Iris pigment epithelial cell (primary cell): Measurements from ENCODE around the gene SLC37A2.
"Not testable (repeated sequence)": the region's sequence is repeated elsewhere in the genome, so short reads cannot be mapped to it uniquely, and the experiment has no call there.

Experiments
- DNase-seq: peaks from one replicate; pipeline ENCODE4 v3.0.0-alpha.2; 2011; ENCODE audit warnings: low read depth

The SLC37A2 gene

DNA sequence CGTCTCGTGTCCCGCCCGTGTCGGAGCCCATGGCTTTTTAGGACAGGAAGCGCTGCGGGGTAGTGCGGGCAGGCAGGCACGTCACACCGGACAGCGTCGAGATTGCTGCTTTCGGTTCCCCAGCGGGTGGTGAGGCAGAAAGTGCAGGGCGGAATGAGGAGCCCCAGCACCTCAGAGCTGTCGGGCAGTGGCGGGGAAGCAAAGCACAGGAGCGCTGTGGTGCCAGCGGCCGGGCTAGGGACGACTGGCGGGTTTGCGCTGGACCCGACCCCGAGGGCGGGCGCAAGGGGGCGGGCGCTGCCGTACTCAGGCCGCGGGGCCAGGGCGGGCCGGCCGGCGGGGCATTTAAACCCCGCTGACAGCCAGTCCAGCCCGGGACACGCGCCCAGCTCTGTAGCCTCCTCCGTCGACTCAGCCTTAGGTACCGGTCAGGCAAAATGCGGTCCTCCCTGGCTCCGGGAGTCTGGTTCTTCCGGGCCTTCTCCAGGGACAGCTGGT, at the start of gene SLC37A2:
Gene SLC37A2 (plus strand): TSS at position 375 of the 498 bp plus-strand sequence. CDS start 63 bp downstream, at position 438.
- peak; percentile 51 for DNase-seq

DNA sequence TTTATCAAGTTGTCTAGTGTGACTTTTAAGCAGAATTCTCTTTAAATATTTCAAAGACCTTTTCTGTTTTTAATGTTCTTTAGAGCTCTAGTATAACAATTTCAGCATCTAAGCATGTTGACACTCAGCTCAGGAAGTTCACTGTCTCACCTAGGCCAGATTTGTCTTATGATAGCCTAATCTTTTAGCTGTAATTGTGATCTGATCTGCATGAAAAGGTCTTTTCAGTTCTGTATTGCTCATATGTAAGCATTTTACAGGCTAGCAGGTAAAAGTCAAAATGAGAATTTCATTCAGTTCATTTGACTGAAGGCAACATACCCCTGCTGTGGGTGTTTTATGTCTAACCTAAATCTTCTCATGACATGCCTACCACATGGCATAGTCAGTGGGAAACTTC, 46.7 kb upstream of the SLC37A2 start:
- DNase-seq = no peak

DNA sequence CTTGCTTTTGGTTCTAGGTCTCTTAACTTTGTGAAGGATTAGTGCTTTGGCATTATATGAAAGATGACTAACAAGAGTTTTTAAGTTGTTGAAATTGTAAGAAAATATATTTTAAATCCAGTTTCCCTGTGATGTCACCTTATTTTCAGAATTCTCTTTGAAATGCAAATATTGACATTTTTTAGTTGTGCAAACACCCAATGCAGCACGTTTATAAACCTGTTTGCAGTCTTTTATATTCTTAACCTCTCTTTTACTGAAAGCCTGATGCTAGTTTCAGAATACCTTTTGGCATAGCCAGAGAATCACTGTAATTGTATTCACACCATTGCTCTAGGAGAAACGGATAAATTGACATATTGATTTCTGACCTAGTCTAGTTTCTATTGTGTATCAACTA, 42.8 kb upstream of the SLC37A2 start:
- no peak for DNase-seq

DNA sequence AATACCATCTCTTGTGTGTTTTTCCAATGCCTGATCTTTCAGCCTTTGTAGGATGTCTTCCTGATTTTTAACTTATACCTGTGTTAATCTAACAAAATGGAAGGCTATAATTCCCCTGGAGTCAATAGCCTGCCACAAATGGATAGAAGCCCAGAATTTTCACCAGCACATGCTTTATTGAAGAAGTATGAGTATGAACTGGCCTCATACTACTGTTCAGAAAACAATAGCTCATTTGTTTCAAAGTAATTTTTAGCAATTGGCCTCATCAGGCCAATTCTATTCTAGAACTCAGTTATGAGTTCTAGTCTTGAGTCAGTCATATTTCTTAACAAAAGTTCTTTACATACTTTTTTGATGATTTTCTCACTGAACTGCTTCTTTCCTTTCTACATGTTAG, 40.6 kb upstream of the SLC37A2 start:
- no peak for DNase-seq

DNA sequence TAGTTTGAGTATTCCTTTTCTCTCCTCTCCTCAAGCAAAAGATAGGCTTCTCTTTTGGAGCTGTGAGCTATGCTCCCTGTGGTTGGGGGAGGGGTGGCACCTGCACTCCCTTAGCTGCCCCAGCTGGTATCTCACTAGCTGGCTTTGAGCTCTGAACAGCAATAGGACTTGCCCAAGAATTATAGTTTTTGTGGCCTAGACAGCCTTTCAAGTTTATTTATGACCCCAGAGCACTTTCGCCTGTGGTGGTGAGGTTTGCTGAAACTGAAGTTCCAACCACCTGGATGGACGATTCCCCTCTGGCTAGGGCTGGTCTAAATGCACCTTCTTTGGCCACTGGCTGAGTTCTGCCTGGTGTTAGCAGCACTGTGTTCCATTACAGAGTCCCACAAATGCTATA, 37.1 kb upstream of the SLC37A2 start:
- DNase-seq = no peak

DNA sequence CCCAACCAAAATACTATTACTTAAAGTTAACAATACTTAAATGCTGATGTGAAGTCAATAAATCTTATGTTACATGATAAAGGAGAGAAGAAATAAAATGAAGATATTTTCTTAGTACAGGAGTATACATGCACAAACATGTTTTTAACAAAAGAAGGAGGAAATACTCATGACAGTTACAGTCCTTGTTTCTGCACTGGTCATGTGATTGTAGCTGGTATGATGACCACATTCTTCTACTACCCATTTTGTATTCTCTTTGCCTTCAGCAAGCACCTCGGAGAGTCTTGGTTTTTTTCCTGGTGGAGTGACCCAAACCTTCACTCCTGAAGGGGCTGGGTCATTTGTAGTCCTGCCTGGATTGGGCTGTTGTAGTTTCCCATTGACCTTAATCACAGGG, 33.7 kb upstream of the SLC37A2 start:
- DNase-seq = not testable (repeated sequence)

DNA sequence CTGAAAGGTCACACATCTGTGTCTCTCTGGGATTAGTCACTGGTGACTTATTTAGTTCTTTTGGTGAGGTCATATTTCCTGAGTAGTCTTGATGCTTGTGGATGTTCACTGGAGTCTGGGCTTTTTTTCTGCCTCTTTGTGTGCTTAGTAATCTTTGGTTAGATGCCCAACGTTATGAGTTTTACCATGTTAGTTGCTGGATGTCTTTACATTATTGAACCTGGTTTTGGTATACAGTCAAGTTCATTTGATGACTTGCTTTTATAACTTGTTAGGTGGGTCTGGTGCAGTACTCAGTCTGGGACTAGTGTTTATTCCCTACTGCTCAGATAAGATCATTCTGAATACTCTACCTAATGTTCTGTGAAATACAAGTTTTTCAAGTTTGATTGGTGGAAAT, 26.2 kb upstream of the SLC37A2 start:
- peak; percentile 89 for DNase-seq

DNA sequence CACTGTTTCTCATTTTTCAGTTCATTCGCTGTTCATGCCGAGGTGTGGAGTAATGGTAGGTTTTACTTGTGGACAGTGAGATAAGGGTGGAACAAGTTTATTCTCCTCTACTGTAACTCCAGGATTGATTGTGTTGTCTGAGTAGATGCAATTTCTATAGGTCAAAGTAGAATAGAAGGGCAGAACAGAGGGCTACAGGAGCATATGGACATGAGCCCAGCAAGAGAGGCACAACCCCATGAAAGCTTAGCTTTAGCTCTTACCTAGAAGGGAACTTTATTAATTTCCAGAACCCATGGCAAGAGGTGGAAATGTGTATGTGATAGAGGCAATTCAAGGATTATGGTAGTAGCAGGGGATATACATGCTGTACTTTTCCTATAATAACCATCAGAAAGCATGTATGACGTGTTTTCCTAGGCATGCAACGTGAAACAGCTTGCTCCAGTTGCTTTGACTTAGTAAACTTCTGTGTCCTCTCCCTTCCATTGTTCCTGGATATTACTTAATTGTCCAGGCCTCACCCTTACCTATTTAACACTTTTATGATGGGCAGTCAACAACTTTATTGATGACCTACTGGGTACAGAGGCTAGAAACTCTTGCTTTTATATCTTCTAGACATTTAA, 13.8 kb upstream of the SLC37A2 start:
- no peak for DNase-seq

DNA sequence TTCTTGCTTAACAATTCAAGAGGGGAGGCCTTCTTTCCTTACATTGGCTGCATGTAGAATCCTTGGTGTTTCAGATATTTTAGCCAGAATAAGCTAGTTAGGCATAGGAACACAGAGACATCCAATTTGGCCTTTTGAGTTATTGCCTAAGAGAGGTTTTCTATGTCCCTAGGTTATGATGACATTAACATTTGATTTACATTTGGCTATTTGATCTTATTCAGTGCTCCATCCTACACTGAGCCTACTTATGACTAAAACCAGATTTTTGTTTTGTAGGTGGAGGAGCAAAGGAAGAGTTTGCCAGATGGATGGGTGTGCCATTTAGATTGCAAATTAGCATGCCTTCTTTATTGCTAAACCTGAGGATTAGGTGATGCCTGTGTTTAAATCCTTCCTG, 11.1 kb upstream of the SLC37A2 start:
- no peak for DNase-seq

DNA sequence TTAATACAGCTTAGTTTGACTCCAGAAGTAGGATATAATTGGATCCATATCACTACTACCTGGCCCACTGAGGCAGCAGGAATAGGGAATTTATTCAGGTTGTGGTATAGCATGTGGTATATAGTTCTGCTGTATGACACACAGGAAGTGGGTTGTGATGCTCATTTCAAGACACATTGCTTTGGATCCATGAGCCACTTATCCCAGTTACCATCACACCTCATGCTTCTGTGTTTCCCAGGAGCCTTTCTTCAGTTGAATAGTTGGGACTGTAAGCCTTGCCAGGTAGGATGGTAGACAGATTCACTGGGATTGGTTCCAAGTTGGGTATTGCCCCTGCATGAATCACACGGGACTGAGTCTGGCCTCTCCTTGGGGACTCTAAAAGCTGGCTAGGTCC, 9.9 kb upstream of the SLC37A2 start:
- no peak for DNase-seq

DNA sequence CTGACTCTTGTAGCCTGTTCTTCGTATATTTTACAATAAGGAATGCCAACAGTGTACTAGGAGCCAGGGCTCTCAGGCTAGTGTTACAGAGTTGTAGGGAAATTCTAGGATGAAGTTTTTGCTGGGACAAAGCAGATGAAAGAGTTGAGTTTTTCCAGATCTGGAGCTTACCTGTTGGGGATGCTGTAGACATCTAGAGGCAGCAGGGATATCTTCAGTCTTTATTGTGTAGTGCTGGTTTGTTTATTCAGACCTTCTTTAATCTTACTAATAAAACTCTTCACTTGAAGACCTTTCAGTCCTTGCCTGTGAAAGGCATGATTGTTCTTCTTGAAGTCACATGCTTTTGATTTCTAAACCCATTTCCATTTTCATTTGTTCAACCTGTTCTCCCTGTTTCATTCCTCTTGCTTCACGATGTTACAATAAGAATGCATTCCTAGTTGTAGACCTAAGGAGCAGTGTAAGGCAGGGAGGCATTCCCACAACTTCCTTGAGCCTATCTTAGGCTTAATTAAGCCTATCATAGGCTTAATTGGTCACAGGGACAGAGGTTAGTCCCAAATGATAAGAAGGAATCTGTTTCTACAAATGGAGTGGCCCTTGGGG, 7.9 kb upstream of the SLC37A2 start:
- DNase-seq = no peak

DNA sequence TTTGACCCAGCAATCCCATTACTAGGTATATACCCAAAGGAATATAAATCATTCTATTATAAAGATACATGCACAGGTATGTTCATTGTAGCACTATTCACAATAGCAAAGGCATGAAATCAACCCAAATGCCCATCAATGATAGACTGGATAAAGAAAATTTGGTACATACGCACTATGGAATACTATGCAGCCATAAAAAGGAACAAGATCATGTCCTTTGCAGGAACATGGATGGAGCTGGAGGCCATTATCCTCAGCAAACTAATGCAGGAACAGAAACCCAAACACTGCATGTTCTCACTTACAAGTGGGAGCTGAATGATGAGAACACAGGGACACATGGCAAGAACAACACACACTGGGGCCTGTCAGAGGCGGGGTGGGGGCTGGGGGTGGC, 7.0 kb upstream of the SLC37A2 start:
- DNase-seq = not testable (repeated sequence)

DNA sequence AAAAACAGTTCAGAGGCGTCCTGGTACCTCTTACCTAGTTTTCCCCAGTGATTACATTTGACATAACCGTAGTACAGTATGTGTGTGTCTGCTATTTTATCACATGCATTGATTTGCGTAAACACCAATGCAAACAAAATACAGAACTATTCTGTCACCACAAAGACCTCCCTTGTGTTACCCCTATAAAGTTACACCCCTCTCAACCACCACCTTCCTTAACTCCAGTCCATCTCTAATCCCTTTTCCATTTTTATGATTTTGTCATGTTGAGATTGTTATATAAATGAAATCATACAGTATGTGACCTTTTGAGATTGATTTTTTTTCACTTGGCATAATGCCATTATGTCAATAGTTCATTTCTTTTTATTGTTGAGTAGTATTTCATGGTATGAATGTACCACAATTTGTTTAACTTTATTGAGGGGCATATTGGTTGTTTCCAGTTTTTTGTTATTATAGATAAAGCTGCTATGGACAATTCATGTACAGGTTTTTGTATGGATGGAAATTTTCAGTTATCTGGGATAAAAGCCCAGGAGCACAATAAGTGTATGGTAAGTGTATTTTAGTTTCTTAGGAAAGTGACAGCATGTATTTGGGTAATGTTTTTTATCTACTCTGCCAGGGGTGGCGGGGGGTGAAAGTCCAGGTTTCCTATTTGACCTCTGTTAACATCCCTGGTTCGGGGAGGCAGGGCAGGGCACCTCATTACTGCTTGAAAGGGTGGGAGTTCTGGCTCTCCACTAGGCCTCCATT, 6.0 kb upstream of the SLC37A2 start:
- DNase-seq = no peak

DNA sequence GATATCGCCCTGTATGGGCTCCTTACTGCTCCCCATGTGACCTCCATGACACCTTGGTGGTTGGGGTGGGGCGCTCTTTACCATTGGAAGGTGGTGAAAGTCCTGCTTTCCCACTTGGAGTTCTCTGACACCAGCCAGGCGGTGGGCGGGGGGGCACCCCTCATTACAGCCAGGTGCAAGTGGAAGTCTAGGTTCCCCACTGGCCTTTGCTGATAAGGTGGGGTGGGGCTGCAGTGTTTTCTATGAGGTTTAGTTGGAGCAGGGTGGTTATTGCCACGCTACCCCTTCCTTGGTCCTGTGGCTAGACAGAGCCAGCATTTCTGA, 5.5 kb upstream of the SLC37A2 start:
- DNase-seq = no peak

DNA sequence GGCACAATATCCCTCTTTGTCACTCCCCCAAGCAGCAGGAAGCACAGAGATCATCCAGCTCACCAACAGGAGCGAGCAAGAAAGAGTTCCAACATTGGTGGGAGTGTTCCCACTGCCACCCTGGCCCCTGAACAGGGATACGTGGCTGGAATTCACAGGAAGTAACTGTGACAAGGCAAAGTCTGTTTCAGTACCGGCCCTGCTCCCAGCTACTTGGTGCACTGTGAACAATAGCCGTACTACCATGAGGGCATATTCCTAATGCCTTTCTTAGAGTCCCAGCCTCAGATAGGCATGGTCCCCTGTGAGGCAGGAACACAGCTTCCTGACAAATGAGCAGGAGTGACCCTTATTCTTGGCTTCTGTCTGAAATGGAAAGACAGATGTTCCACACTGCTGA, 1.8 kb upstream of the SLC37A2 start:
- DNase-seq = no peak

DNA sequence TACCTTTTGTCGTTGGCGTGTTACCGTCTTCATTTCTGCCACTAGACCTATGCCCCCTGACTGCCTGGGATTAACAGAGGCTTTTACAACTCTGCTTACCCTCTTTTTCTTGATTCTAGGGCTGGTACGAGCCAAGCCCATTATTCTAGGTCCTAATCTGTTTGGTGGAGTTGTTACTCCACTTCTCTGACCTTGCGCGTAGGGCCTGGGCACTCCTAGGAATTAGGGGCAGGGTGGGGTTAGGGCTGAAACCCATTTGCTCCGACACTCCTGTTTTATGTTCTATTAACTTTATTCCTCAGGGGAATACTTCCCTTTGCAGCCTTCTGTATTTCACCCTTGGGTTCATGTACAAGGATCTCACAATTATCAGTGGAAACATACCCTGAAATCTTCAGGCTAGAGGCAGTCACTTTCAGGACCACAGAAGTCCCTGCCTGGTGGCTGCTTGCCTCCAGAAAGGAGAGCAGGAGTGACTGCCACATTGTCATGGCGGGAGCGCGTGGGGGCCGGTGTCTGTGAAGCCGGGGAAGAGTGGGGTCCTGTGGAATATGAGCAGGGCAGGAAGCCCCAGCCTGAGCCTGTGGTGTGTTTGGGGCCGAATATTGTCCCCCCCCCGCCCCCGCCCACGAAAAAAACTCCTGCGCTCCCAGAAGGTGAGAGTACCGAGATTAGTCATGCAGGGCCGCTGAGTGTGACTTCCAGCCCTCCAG, 731 bp upstream of the SLC37A2 start:
- no peak for DNase-seq

DNA sequence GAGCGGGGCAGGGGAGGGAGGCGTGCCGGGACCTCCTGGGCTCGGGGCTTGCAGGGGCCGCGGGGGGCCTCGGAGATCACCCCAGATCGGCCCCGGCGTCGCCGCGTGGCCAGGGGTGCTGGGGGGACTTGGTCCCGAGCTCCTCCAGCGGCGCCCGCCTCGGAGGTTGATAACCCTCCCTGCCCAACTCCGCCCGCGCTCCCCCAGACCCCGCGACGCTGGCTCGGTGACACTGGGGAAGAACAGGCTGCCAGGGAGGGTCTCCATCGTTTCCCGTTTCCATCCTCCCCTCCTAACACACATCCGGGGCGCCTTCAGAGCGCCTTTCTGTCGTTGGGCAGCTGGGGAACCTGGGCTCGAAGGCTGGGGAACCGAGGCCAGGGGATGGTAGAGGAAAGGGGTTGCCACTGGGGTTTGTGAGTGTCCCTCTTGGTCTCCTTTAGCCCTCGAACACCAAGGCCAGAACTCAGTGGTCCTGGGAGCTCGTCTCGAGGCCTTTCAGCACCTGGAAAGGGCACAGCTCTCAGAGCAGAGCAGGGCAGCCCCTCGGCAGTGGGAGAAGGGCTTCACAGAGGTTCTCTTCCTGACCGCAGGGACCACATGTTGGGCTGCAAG, 431 bp downstream of the SLC37A2 start:
- no peak for DNase-seq

DNA sequence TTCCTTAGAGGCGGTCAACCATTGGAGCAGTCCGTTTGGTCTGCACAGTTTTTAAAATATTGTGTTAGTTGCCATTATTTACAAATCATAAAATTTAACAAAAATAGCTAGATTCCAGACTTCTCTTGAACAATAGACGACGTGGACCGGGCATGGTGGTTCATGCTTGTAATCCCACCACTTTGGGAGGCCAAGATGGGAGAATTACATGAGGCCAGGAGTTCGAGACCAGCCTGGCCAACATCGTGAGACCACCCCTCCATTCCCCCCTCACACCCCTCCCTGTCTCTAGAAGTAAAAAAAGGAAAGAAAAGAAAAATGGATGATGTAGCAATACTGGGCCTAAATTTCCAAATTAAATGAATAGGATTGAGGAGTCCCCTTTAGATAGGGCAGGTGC, 965 bp downstream of the SLC37A2 start:
- no peak for DNase-seq

DNA sequence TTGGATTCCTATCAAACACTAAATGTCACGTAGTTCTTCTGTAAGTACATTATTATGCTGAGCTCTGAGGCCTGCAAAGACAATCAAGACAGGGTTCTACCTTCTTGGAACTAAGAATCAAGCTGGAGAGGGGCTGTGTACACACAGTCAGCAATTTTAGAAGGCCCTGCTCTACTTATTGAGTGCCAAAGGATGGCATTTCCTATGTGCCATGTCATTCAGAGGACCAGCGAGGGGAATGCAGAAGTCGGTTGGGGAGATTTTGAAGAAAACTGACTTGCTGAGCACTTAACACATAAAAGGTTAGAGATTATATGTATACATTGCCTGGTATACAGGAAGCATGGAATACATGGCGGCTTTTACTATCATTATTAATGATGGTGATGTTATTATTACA, 5.3 kb downstream of the SLC37A2 start:
- DNase-seq = no peak

DNA sequence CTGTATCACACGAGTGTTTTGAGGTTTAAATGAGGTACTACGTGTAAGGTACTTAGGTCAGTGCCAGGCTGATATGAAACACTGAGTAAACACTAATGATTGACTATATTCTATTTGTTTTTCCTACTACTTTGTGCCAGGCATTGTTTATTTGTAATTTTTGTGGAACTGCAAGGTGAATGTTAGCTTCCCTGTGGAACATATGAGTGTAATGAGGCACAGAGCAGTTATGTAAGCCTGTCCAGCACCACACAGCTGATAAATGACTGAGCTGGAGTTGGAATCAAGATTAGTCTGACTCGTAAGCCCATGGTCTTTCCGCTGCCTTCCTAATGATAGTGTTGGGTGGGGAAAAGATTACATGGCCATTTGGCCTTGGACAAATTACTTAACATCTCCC, 5.9 kb downstream of the SLC37A2 start:
- DNase-seq = peak; percentile 20

DNA sequence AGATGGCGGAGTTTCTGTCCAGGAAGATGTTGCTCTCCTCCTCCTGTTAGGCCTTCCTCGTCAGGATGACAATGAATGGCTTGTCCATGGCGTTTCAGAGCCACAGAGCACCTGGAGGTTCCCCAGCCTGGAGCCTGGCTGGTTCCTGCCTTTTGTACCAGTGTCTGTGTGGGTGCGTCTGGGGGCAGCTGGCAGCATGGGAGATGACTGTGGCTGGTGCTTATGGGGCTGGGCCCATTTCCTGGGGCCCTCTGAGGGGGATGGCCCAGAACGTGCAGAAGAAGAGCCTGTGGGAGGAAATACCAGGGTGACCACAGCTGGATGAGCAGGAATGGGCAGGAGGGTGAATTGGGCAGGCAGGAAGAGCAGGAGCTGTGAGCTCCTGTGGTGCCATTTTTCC, 6.7 kb downstream of the SLC37A2 start:
- DNase-seq = no peak

DNA sequence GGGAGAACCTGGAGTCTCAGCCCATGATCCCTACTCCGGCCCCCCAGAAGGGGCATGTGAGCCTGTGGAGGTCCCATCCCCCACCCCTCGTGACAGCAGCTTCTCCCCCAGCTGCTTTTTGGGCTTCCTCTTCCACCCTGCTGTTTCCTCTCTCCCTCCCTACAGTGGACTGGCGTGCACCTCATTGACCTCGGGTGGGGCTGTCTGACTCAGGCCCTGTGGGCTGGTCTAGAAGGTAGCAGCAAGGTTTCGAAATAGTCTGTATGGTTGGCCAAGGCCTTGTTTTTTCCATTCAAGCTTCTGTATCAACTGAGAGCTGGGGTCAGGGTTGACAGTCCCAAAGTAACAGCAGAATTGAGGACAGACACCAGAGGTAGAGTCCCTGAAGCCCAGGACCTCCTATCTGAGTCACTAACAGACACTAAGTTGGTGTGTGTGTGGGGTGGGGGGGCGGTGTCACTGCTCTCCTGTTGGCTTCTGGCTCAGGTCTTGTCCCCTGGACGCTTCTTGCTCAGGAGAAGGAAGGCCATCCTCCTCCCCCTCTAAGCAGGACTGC, 7.7 kb downstream of the SLC37A2 start:
- peak; percentile 78 for DNase-seq
